GM19455 (cell line): Measurements from ENCODE around the gene SH3BP2.
"Not testable (repeated sequence)": the region's sequence is repeated elsewhere in the genome, so short reads cannot be mapped to it uniquely, and the experiment has no call there.

Source experiments
- ATAC-seq: cut with Tn5 transposase; IDR thresholded peaks from one replicate; pipeline ENCODE4 v1.9.1; 2021; ENCODE audit not compliant: unreplicated experiment

Gene SH3BP2

DNA sequence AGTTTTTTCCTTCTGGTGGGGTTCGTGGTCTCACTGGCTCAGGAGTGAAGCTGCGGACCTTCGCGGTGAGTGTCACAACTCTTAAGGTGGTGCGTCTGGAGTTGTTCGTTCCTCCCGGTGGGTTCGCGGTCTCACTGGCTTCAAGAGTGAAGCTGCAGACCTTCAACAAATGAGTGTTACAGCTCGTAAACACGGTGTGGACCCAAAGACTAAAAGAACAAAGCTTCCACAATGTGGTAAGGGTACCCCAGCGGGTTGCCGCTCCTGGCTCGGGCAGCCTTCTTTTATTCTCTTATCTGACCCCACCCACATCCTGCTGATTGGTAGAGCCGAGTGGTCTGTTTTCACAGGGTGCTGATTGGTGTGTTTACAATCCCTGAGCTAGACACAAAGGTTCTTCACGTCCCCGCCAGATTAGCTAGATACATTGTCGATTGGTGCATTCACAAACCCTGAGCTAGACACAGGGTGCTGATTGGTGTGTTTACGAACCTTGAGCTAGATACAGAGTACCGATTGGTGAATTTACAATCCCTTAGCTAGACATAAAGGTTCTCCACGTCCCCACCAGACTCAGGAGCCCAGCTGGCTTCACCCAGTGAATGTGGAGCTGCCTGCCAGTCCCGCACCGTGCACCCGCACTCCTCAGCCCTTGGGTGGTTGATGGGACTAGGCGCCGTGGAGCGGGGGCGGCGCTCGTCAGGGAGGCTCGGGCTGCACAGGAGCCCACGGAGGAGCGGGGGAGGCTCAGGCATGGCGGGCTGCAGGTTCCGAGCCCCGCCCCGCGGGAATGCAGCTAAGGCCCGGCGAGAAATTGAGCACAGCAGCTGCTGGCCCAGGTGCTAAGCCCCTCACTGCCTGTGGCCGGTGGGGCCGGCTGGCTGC is 30.2 kb upstream of the SH3BP2 start:
- ATAC-seq = not testable (repeated sequence)

- no peak for ATAC-seq
Measured at GRCh38 chr4:2763511-2763967, 29.3 kb upstream of the SH3BP2 start.

DNA sequence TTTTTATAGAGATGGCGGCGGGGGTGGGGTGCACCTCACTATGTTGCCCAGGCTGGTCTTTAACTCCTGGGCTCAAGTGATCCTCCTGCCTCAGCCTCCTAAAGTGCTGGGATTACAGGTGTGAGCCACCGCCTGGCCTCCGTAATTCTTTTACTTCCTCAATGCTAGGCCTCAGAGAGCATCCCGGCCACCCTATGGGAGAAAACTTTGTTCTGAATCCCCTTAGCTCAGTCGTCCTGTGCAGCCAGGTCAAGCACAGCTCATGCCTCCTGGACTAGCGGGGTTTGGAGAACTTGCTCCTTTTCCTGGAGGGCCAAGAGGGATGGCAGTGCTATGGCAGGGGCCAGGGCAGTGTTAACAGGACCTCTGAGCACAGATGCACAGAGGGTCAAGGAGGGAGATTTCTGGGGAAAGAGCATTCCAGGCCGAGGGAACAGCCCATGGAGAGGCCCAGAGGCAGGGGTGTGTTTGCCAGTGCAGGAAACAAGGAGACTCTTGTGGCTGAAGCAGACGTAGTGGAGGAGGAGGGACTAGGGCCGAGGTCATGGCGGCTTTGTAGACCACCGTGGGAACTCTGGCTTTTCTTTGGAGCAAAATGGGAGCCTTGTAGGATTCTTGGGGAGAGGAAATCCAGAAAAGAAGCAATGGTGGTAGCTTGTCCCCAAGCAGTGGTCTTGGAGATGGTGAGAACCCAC is 26.9 kb upstream of the SH3BP2 start:
- no peak for ATAC-seq

GRCh38 chr4:2767046-2767704 is 25.7 kb upstream of the SH3BP2 start:
- ATAC-seq = no peak

- no peak for ATAC-seq
Measured at GRCh38 chr4:2767705-2768074, 25.2 kb upstream of the SH3BP2 start.

- no peak for ATAC-seq
Measured at GRCh38 chr4:2768124-2768523, 24.8 kb upstream of the SH3BP2 start.

DNA sequence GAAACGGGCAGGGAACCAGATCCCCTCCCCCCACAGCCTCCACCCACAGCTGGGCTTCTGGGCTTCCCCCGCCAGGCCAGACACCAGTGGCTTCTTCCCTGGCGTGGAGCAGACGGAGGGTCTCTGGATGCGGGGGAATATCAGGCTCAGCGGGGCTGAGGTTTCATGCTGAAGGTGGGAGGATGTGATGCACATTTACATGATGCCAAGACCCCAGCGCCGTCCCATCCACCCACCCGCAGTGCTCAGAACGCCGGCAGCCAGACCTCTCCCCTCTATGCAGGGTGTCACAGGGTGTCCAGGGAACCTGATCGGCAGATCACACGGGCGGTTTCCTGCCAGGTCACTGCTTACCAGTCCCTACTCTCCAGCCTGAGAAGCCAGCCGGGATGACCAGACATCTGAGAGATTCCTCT is 24.0 kb upstream of the SH3BP2 start:
- ATAC-seq = no peak

- no peak for ATAC-seq
Measured at GRCh38 chr4:2771264-2771663, 21.6 kb upstream of the SH3BP2 start.

DNA sequence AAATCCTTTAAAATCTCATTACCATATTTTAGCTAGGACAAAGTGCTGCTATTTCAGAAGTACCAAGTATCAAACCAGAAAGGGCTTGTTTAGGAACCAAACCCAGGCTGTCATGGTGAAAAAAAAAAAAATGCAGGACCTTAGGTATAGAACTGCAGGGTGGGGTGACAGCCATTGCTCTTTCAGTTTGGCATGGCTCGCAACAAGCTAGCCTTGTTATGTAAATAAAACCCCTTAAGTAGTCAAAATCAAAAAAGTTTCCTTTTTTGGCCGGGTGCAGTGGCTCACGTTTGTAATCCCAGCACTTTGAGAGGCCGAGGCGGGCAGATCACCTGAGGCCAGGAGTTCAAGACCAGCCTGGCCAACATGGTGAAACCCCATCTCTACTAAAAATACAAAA is 12.2 kb upstream of the SH3BP2 start:
- not testable (repeated sequence) for ATAC-seq

GRCh38 chr4:2781911-2782310 is 11.0 kb upstream of the SH3BP2 start:
- ATAC-seq = no peak

- ATAC-seq = no peak
Measured at GRCh38 chr4:2783790-2784189, 9.1 kb upstream of the SH3BP2 start.

DNA sequence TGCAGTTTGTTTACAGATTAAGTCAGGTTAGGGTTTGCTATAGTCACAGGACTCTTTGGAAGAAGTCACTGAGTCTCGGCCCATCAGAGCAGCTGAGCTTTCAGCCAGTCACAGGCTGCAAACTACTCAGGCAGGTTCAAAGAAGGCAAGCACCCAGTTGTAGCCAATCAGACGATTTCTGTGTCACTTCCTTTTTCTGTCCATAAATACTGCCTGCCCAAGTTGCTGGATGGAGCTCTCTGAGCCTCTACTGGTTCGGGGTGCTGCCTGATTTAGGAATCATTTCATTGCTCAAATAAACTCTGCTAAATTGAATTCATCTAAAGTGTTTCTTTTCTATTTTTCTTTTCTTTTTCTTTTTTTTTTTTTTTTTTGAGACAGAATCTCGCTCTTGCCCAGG is 7.3 kb upstream of the SH3BP2 start:
- no peak for ATAC-seq

GRCh38 chr4:2786152-2786671 is 6.7 kb upstream of the SH3BP2 start:
- no peak for ATAC-seq

GRCh38 chr4:2786794-2787229 is 6.1 kb upstream of the SH3BP2 start:
- no peak for ATAC-seq

DNA sequence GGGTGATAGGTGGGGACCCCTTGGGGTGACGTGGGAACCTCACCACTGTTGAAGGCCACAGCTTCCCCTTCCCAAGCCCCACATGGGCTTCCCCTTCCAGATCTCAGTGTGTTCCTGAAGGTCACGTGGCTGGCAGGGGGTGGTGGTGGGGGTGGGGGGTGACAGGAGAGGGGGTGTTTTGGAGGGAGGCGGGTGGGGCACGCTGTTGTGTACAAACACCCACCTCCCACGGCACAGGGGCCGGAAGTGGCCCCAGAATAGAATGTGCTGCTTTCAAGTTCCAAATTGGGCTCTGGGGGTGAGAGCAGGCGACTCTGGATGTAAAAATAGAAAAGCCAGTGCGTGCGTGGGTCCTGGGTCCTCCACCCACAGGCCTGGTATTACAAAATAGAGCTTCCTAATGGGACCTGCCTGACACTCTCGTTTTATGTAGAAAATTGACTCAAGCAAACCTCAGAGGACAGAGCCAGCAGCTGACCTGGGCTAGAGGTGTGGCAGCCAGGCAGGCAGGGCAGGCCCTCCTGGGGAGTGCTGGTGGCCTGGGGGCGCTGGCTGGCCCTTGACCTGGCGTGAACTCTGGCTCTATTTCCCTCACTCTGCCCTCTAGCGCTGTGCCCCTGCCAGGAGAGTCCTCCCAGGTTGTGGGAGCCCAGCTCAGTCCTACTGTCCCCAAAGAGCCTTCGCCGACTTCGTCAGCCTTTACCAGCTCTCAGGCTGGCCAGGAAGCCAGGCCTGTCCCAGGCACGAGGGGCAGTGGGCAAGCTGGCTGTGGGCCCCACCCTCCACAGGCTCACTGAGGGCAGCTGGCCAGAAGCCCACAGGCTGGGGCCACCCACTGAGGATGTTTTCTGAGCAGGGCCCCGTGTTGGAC is 5.4 kb upstream of the SH3BP2 start:
- ATAC-seq = peak; percentile 65

DNA sequence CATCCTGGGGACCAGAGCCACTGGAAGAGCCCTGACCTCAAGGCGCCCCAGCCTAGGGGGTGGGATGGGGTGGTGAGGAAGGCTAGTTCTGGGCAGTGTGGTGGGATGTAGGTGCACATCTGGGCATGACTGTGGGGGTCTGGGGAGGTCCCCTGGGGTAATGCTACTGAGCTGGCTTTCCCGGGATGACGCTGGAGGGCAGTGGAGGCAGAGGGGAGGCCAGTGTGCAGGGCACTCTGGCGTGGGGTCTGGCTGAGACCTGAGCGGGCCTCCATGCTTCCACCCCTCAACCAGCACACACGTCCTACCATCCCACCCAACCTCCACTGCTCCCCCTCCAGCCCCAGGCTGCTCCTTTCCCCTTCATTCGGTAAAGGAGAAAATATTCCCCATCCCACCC is 4.8 kb upstream of the SH3BP2 start:
- peak; percentile 5 for ATAC-seq

DNA sequence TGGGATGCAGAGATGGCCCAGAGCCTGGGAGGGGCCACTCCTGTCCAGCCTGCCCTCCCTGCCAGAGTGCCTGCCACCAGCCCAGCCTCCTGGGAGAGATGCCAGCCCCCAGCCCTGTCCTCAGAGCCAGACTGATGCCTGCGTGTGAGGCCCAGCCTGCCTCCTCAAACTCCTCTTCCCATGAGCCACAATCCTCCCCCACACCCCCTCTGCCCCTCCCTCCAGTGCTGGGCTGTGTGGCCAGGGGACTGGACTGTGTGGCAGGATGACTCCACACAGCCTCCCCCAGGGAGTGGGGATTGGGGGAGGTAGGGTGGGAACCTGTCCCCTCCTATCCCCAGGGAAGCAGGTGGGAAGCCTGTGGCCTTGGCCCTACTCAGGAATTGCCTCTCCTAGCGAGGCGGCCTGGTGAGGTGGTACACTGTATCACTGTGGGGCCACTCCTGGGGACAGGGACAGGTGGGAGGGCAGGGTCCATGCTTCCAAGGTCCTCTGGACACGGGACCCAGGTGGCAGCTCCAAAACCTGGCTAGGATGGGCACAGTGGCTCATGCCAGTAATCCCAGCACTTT is 4.3 kb upstream of the SH3BP2 start:
- no peak for ATAC-seq

DNA sequence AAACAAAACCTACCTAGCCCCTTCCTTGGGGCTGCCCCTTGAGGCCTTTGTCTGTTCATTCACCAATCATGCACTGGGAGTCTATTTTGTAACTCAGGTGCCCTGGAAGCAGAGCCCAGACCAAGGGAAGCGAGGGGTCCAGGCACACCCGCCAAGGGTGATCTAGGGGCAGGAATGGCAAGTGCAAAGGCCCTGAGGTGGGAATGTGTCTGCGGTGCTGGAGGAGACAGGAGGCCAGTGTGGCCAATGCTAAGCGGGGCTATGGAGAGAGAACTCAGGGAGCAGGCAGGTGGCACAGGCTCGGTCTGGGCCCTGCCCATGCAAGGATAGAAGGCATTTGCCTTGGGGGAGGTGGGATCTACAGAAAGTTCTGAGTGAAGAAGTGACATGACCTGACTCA is 3.5 kb upstream of the SH3BP2 start:
- ATAC-seq = no peak

DNA sequence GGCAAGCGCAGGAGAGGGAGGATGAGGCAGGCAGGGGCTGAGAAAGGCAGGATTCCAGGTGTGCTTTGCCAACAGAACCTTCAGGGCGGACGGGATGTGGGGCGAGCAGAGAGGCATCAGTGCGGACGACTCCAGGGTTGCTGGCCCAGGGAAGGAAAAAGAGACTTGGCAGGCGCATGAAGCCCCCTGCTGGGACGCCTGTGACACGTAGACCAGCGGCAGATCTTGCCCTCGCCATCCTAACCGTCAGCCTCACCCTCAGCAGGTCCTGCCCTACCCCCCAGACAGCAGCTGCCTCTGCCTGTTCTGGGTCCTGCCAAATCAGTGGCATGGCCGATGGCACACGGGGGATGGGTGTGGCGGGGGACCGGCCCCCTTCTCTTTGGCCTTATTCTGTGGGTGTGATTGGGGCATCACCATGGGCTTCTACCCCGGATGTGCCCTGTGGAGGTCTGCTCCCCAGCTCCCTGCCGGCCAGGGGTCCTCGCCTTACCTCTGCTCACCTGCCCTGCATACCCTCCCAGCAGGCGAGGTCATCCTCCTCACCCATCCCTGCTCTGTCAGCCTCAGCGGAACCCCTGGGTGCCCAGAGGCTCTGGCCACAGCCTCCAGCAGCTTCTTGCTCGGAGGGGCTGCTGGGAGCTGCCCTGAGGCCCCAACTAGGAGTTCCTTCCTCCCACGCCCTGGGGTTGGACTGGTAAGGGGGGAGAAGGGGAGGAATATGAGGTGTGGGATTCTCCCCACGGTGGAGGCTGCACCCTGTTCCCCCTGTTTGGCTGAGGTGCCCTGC is 2.9 kb upstream of the SH3BP2 start:
- ATAC-seq = no peak
